WTC11 (cell line): ENCODE results near the gene DDX28. TPM values are rescaled to one million over a fixed set of nuclear protein-coding genes. Genes with fewer than 3 reads are reported as not detected.

Experiments used
- ATAC-seq: fragments of 200-7000 bp; cut with Tn5 transposase; 2 replicates; pipeline ENCODE4 v1.10.0; 2021; ENCODE audit warnings: mild to moderate bottlenecking, moderate library complexity
- CTCF ChIA-PET: fragments of 300-600 bp; sonication (Branson Sonifier 250); formaldehyde crosslinking; loops from one replicate; lab custom pipeline; 2021; ENCODE audit warnings: antibody characterized with exemption; lab: Charles Lee
- POLR2A ChIA-PET: fragments of 350-600 bp; sonication (Branson Sonifier 250); formaldehyde crosslinking; loops from one replicate; lab custom pipeline; 2021; ENCODE audit warnings: antibody characterized with exemption; lab: Charles Lee
- DNase-seq: peaks from one replicate; pipeline ENCODE4 v3.0.0; 2021; ENCODE audit warnings: low spot score
- H3K27ac Mint-ChIP-seq: 2 replicates; pipeline ENCODE4 v1.8.0; 2021; ENCODE audit warnings: mixed read lengths
- H3K27me3 Mint-ChIP-seq: 2 replicates; pipeline ENCODE4 v1.8.0; 2021; ENCODE audit warnings: low read depth, mild to moderate bottlenecking, moderate library complexity, mixed read lengths
- H3K36me3 Mint-ChIP-seq: 2 replicates; pipeline ENCODE4 v1.8.0; 2021; ENCODE audit warnings: mixed read lengths
- H3K4me1 Mint-ChIP-seq: 2 replicates; pipeline ENCODE4 v1.8.0; 2022; ENCODE audit warnings: mixed read lengths
- H3K4me3 Mint-ChIP-seq: 2 replicates; pipeline ENCODE4 v1.8.0; 2021; ENCODE audit warnings: mild to moderate bottlenecking, moderate library complexity, mixed read lengths
- H3K9me3 Mint-ChIP-seq: 2 replicates; pipeline ENCODE4 v1.8.0; 2021; ENCODE audit warnings: mixed read lengths
- ARID4B ChIP-seq: sonication (generic); formaldehyde crosslinking; IDR thresholded peaks from 2 replicates; pipeline ENCODE4 v1.8.0; 2023; ENCODE audit warnings: missing genetic modification reagents, mild to moderate bottlenecking, borderline replicate concordance
- CDX4 ChIP-seq: fragments of 250-450 bp; sonication (Bioruptor Pico); IDR thresholded peaks from 2 replicates; pipeline ENCODE4 v1.9.0; 2021; ENCODE audit warnings: moderate library complexity, mild to moderate bottlenecking, inconsistent platforms, borderline replicate concordance
- CREM ChIP-seq: sonication (generic); formaldehyde crosslinking; IDR thresholded peaks from 2 replicates; pipeline ENCODE4 v1.8.1; 2022; ENCODE audit warnings: mild to moderate bottlenecking, missing genetic modification reagents, moderate library complexity
- IRF2 ChIP-seq: sonication (generic); formaldehyde crosslinking; IDR thresholded peaks from 2 replicates; pipeline ENCODE4 v1.8.0; 2022; ENCODE audit warnings: low read depth, missing genetic modification reagents, borderline replicate concordance
- JAZF1 ChIP-seq: fragments of 250-450 bp; sonication (Bioruptor Pico); IDR thresholded peaks from 2 replicates; pipeline ENCODE4 v1.9.0; 2021; ENCODE audit warnings: moderate library complexity, mild to moderate bottlenecking, inconsistent platforms
- MLX ChIP-seq: sonication (generic); formaldehyde crosslinking; IDR thresholded peaks from 2 replicates; pipeline ENCODE4 v1.8.1; 2023; ENCODE audit warnings: mild to moderate bottlenecking, missing genetic modification reagents, moderate library complexity
- MXD4 ChIP-seq: fragments of 250-450 bp; sonication (Bioruptor Pico); IDR thresholded peaks from 2 replicates; pipeline ENCODE4 v1.8.0; 2021; ENCODE audit warnings: mild to moderate bottlenecking, moderate library complexity, borderline replicate concordance
- NFE2L1 ChIP-seq: sonication (generic); formaldehyde crosslinking; IDR thresholded peaks from 2 replicates; pipeline ENCODE4 v1.8.1; 2023; ENCODE audit warnings: missing genetic modification reagents
- OVOL2 ChIP-seq: fragments of 250-450 bp; sonication (Bioruptor Pico); IDR thresholded peaks from 2 replicates; pipeline ENCODE4 v1.9.0; 2021; ENCODE audit warnings: mild to moderate bottlenecking, borderline replicate concordance
- PRDM15 ChIP-seq: sonication (generic); formaldehyde crosslinking; IDR thresholded peaks from 2 replicates; pipeline ENCODE4 v1.8.0; 2022; ENCODE audit warnings: missing genetic modification reagents
- PREB ChIP-seq: sonication (generic); formaldehyde crosslinking; IDR thresholded peaks from 2 replicates; pipeline ENCODE4 v1.8.1; 2022; ENCODE audit warnings: mild to moderate bottlenecking, missing genetic modification reagents, moderate library complexity, borderline replicate concordance
- RORB ChIP-seq: fragments of 250-450 bp; sonication (Bioruptor Pico); IDR thresholded peaks from 2 replicates; pipeline ENCODE4 v1.9.0; 2021; ENCODE audit warnings: mild to moderate bottlenecking
- SMAD3 ChIP-seq: sonication (generic); formaldehyde crosslinking; IDR thresholded peaks from 2 replicates; pipeline ENCODE4 v1.8.0; 2022; ENCODE audit warnings: missing genetic modification reagents, mild to moderate bottlenecking, borderline replicate concordance
- ZBTB43 ChIP-seq: sonication (generic); formaldehyde crosslinking; IDR thresholded peaks from 2 replicates; pipeline ENCODE4 v1.8.1; 2023; ENCODE audit warnings: mild to moderate bottlenecking, missing genetic modification reagents
- ZNF121 ChIP-seq: sonication (generic); formaldehyde crosslinking; IDR thresholded peaks from 2 replicates; pipeline ENCODE4 v1.8.0; 2023; ENCODE audit warnings: missing genetic modification reagents
- ZNF396 ChIP-seq: fragments of 250-450 bp; sonication (Bioruptor Pico); IDR thresholded peaks from 2 replicates; pipeline ENCODE4 v1.8.0; 2021; ENCODE audit warnings: mild to moderate bottlenecking, moderate library complexity, borderline replicate concordance
- ZNF416 ChIP-seq: fragments of 250-450 bp; sonication (Bioruptor Pico); IDR thresholded peaks from 2 replicates; pipeline ENCODE4 v1.9.0; 2021; ENCODE audit warnings: mild to moderate bottlenecking, inconsistent platforms
- ZNF532 ChIP-seq: fragments of 250-450 bp; sonication (Bioruptor Pico); IDR thresholded peaks from 2 replicates; pipeline ENCODE4 v1.9.0; 2021; ENCODE audit warnings: mild to moderate bottlenecking, borderline replicate concordance
- total RNA-seq: library from RNA; stranded (reverse); gene quantifications from 3 replicates; pipeline ENCODE4 v1.2.3, GENCODE V29; 2021

DDX28 gene
- total RNA-seq, 1 experiment from 2014 or later, result 15.2 TPM

- TF ChIP-seq PRDM15, result no peak
- no peak for TF ChIP-seq MXD4
- TF ChIP-seq ZNF532 (CRISPR knock-in tag), result no peak
- TF ChIP-seq PREB (CRISPR knock-in tag), result no peak
- no peak for TF ChIP-seq NFE2L1 (CRISPR knock-in tag)
- no peak for TF ChIP-seq ZNF121 (CRISPR knock-in tag)
- TF ChIP-seq ZNF396 (CRISPR knock-in tag), result no peak
- no peak for TF ChIP-seq ZBTB43
- no peak for TF ChIP-seq MLX (CRISPR knock-in tag)
- TF ChIP-seq SMAD3, result no peak
- TF ChIP-seq CREM (CRISPR knock-in tag), result no peak
- TF ChIP-seq JAZF1 (CRISPR knock-in tag), result no peak
- no peaks in the 10 kb centered on the region for H3K36me3 Mint-ChIP-seq
- CTCF ChIA-PET, result interaction anchor here (0.5 to 1.3 kb wide), 3 partner anchors 51 to 173 kb away, joined by 3 to 5 read pairs (median 3); no protein-coding TSS in a partner anchor
- peaks cover 16% of the 10 kb centered on the region for H3K27me3 Mint-ChIP-seq
- POLR2A ChIA-PET, result no interaction called here
- DNase-seq (no peak), ATAC-seq (no peak)
- H3K4me1 Mint-ChIP-seq, result no peaks in the 10 kb centered on the region
- H3K4me3 Mint-ChIP-seq, result no peak overlapping the region
- H3K27ac Mint-ChIP-seq, result no peak overlapping the region
- H3K9me3 Mint-ChIP-seq, result no peaks in the 10 kb centered on the region
Observed at GRCh38 chr16:67989322-67990017, 33.6 kb downstream of the DDX28 start.

- H3K27me3 Mint-ChIP-seq, result peaks cover 18% of the 10 kb centered on the region
- POLR2A ChIA-PET, result interaction anchor here (0.6 kb wide), 1 partner anchor 16 kb away, joined by 6 read pairs; no protein-coding TSS in a partner anchor
- no peaks in the 10 kb centered on the region for H3K36me3 Mint-ChIP-seq
- no peak overlapping the region for H3K4me3 Mint-ChIP-seq
- DNase-seq (no peak), ATAC-seq (no peak)
- H3K27ac Mint-ChIP-seq, result no peak overlapping the region
- CTCF ChIA-PET, result interaction anchor here (0.5 to 1.3 kb wide), 2 partner anchors 131 to 172 kb away, joined by 3 read pairs; no protein-coding TSS in a partner anchor
- H3K4me1 Mint-ChIP-seq, result no peaks in the 10 kb centered on the region
- no peaks in the 10 kb centered on the region for H3K9me3 Mint-ChIP-seq
- TF ChIP-seq IRF2 (CRISPR knock-in tag) (no peak), ZNF396 (CRISPR knock-in tag) (no peak), RORB (CRISPR knock-in tag) (no peak), CDX4 (CRISPR knock-in tag) (no peak), ARID4B (no peak), ZNF416 (CRISPR knock-in tag) (no peak), OVOL2 (CRISPR knock-in tag) (no peak)
Observed at GRCh38 chr16:67988675-67989074, 34.4 kb downstream of the DDX28 start.
